Retinal pigment epithelial cell (primary cell): ENCODE data around the gene GATA3.

Source experiments
- DNase-seq: peaks from one replicate; pipeline ENCODE4 v3.0.0-alpha.2; 2010; ENCODE audit warnings: low read depth
- H3K4me3 ChIP-seq: 2 replicates; pipeline ENCODE4 v1.5.1; 2011; ENCODE audit warnings: mild to moderate bottlenecking, low read length, control low read depth, moderate library complexity
- TF ChIP-seq, protein P1 (sequence below): conservative IDR thresholded peaks from 2 replicates; pipeline ENCODE4 v1.5.1; 2011; ENCODE audit warnings: low read depth, low read length, control low read depth, inconsistent platforms

GATA3 gene

DNA sequence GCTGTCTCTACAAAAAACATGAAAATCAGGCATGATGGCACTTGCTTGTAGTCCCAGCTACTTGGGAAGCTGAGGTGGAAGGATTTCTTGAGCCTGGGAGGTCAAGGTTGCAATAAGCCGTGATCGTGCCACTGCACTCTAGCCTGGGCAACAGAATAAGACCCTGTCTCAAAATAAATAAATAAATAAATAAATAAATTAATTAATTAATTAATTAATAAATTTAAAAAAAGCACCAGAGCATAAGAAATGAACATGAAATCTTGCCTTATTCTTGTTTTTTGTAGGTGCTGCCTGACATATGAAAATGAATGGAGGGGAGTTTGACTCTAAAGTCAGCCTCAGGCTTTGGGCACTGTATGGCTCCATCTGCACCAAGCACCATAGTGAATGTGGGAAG is 69.9 kb downstream of the GATA3 start:
- no peak overlapping the region for H3K4me3 ChIP-seq
- TF ChIP-seq, protein P1, sequence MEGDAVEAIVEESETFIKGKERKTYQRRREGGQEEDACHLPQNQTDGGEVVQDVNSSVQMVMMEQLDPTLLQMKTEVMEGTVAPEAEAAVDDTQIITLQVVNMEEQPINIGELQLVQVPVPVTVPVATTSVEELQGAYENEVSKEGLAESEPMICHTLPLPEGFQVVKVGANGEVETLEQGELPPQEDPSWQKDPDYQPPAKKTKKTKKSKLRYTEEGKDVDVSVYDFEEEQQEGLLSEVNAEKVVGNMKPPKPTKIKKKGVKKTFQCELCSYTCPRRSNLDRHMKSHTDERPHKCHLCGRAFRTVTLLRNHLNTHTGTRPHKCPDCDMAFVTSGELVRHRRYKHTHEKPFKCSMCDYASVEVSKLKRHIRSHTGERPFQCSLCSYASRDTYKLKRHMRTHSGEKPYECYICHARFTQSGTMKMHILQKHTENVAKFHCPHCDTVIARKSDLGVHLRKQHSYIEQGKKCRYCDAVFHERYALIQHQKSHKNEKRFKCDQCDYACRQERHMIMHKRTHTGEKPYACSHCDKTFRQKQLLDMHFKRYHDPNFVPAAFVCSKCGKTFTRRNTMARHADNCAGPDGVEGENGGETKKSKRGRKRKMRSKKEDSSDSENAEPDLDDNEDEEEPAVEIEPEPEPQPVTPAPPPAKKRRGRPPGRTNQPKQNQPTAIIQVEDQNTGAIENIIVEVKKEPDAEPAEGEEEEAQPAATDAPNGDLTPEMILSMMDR, result no peak
- no peak for DNase-seq
